OCI-LY7 (cell line): ENCODE results near the gene WSB1.

ENCODE experiments used
- EZH2phosphoT487 ChIP-seq: fragments of 200-600 bp; sonication (generic); IDR thresholded peaks from 2 replicates; pipeline ENCODE4 v1.6.1; 2018; ENCODE audit warnings: low read depth, borderline replicate concordance, mild to moderate bottlenecking, mixed run types, antibody characterized with exemption, low read length, moderate library complexity, mixed read lengths
- TF ChIP-seq, protein P1 (sequence below): fragments of 200-600 bp; sonication (generic); conservative IDR thresholded peaks from 2 replicates; pipeline ENCODE4 v1.5.1; 2014; ENCODE audit warnings: mild to moderate bottlenecking, antibody characterized with exemption, low read length, moderate library complexity, mixed read lengths

DNA sequence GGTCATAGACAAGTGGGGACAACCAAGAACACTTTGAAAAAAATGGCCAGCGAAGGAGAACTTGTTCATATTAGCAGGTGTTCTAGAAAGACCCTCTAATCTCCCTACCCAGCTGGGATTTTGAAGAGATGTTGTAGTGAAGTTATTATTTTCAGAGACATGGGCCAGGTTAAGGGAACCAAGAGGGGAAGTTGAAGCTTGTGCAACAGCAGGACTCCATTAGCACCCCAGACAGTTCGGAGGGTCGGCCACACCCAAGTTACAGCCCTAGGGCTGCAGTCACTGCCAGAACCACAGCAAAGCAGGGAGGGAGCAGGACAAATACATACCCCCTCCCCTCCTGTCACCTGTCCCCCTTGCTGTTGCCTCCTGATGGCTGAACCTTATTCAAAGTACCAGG, 42.3 kb downstream of the WSB1 start:
- TF ChIP-seq, protein P1, sequence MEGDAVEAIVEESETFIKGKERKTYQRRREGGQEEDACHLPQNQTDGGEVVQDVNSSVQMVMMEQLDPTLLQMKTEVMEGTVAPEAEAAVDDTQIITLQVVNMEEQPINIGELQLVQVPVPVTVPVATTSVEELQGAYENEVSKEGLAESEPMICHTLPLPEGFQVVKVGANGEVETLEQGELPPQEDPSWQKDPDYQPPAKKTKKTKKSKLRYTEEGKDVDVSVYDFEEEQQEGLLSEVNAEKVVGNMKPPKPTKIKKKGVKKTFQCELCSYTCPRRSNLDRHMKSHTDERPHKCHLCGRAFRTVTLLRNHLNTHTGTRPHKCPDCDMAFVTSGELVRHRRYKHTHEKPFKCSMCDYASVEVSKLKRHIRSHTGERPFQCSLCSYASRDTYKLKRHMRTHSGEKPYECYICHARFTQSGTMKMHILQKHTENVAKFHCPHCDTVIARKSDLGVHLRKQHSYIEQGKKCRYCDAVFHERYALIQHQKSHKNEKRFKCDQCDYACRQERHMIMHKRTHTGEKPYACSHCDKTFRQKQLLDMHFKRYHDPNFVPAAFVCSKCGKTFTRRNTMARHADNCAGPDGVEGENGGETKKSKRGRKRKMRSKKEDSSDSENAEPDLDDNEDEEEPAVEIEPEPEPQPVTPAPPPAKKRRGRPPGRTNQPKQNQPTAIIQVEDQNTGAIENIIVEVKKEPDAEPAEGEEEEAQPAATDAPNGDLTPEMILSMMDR, result no peak
- no peak for TF ChIP-seq EZH2phosphoT487
